GM12874 (cell line): Measurements from ENCODE around the gene DAPK2.
A peak's percentile ranks its signal among the peaks of the same experiment; 100 is the strongest.

Experiments
- TF ChIP-seq, protein P1 (sequence below): IDR thresholded peaks from 2 replicates; pipeline ENCODE4 v1.5.1; 2011; ENCODE audit warnings: low read depth, mild to moderate bottlenecking, control low read depth, low read length, moderate library complexity; ENCODE audit not compliant: insufficient read depth

DAPK2 gene

DNA sequence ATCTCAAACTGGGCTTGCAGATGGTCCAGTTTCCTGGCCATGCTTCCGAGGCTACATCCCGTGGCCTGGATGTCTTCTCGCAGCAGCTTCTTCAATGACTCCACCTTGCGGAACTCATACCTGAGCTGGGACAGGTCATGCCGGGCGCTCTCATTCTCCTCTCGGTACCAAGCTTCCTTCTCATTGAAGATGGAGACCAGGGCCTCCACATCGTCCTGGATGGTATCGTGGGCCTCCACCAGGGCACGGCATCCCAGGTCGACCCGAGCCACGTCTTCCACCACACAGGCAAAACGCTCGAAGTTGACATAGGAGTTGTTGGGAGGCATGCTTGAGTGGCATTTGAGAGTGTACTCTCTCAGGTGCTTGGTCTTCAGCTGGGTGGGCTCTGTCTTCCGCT is 123.4 kb downstream of the DAPK2 start:
- TF ChIP-seq, protein P1, sequence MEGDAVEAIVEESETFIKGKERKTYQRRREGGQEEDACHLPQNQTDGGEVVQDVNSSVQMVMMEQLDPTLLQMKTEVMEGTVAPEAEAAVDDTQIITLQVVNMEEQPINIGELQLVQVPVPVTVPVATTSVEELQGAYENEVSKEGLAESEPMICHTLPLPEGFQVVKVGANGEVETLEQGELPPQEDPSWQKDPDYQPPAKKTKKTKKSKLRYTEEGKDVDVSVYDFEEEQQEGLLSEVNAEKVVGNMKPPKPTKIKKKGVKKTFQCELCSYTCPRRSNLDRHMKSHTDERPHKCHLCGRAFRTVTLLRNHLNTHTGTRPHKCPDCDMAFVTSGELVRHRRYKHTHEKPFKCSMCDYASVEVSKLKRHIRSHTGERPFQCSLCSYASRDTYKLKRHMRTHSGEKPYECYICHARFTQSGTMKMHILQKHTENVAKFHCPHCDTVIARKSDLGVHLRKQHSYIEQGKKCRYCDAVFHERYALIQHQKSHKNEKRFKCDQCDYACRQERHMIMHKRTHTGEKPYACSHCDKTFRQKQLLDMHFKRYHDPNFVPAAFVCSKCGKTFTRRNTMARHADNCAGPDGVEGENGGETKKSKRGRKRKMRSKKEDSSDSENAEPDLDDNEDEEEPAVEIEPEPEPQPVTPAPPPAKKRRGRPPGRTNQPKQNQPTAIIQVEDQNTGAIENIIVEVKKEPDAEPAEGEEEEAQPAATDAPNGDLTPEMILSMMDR: no peak

DNA sequence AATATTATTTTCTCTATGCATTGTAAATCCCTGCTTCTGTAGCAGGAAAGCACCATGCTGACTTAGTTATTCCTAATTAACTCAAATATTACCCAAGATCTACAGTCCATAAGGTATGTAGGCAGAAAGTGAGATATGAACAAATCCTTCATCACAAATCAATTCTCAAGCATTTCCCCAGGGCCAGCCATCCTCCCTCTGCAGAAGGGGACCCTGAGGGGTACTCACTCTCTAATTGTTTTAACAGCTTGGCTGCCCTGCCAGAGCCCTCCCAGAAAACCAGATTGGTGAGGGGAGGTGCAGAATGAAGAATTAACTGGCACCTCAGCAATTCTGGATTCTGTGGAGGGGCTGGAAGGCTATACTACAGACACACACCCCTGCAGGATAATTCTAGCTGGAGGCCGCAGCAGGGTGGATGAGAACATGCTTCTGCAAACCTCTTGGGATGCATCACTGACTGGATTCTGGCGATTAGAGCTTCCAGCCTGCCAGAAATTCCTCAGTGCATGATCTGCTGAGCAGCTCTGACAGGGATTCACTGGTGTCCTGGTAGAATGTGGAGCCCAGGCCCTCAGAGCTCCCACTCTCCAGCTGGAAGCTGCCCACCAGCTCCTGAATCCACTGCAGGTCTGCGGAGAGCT is 123.9 kb downstream of the DAPK2 start:
- TF ChIP-seq, protein P1: no peak

DNA sequence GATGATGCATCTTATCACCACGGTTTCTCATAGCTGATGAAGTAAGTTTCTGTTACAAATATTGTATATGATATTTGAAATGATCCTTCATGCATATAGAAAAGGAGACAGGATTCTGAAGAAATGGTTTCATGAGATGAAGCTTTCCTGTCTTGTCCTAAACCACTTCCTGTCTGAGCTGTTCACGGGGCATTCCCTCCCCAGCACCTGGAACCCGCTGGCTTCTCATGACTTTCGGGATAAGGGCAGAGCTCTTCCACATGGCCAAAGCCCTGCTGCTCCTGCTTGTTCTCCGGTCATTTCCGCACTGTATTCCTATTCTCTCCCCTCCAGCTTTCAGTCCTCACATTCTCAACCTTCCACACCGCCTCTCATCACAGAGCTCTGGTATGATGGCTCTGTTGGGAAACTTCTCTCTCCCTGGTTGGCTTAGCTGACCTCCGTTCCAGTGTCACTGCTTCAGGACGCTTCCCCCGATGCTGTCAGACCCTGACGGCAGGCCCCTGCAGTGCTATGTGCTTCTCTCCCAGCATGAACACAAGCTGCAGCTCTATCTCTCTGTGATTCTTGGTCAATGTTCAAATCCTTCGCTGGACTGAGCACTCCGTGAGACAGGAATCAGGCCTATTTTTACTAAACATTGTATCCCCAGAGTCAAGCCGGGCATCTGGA is 125.6 kb downstream of the DAPK2 start:
- TF ChIP-seq, protein P1: no peak

DNA sequence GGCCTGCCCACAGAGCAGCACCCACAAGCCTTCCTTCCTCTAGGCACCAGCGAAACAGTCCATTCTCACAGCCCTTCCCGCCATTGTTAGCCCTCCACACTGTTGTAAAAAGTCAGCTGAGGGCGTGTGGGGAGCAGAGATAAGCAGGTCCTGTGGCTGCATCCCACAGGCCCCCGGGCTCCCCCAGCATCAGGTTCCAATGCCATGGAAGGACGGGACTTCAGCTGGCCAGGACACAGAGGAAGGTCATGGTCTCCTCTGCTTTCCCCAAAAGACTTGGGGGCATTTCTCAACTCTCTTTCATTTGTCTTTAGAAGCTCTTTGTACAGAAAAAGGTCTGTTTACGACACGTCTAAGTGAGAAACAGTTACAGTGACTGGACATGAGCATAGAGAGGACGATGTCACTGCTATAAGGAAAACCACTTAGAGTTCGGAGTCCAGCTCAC is 127.4 kb downstream of the DAPK2 start:
- TF ChIP-seq, protein P1: no peak

DNA sequence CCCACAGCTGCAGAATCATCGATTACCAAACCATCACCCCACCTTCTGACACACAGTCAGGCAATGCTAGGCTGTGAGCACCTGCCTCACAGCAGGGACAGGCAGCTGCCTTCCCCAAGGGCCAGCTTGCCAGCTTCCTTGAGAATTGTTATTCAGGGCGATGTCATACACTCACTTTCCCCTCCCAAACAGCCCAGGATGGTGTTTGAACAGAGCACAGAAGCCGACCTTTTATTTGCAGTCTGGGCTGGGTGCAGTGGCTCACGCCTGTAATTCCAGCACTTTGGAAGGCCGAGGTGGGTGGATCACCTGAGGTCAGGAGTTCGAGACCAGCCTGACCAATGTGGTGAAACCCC is 128.0 kb downstream of the DAPK2 start:
- TF ChIP-seq, protein P1: no peak

DNA sequence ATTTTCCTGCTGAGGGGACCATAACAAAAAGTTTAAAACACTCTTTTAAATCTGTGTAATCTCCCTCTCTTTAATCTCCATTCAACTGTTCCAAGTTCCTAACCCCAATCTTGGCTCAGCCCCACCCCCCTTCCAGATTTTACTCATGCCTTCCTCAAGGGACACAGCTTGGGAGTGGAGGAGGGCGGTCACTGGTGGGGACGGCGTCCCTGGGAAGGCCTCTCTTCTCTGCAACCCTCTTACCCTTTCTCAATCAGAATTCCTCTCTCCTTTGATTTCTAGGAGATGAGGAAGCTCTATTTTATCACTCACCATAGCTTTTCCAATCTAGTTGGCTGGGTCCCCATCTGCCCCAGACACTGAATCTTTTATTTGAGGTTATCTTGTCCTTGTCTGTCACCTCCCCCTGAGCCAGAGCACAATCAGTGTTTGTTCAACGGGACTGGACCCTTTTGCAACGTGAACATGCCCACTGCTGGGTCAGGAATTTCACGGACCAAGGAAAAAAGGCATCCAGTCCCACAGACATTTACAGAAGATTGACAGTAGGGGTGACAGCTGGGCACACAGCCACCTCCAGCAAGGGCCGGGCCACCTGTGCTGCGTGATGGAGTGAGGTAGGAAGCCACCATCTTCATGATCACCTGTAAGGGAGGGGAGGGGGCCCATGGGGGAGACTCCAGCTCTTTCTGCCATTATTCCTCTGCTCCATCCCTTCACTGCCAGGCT is 128.5 kb downstream of the DAPK2 start:
- TF ChIP-seq, protein P1: no peak

DNA sequence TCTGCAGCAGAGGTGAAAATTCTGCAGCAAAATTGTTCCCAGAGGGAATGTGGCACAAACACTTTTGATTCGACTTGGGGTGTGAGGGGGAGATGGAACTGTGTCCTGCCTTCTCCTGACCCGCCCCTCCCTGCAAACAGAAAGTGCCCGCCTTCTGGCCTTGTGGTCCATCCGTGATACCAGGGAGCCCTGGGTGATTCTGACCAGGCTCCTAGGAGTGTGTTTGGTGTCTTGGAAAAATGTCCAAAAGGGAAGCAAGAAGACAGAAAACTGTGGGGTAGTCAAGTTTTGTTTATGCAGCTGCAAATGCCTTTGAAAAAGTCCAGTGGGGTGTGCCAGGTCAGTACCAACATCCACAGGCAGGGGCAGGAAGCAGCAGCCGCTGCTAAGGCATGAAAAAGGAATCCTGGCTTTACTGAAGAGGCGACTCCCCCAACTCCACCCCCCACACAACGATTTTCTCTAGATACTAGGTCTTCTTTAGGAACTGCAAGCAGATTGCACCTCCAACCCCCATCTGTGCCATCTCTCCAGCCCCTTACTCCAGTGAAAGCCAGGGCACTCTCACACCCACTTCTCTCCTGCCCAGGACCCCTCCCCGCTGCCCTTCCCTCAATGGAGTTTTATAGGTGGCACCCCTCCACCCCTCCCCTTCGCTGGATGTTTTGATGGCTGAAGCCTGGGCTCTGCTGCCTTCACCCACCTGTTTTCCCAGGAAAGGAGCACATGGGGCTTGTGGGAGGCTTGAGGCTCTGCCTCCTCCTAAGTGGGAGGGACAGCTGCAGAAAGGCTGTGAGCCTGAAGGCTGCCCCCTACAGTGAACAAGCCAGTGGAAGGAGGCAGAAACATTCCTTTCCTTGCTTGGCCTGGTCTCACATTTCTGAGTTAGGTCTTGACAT is 130.2 kb downstream of the DAPK2 start:
- TF ChIP-seq, protein P1: peak; percentile 15; the same call in 1 of the 2 replicates
